HG02885 (cell line): ENCODE data around the gene ZBTB7C.
A peak's percentile ranks its signal among the peaks of the same experiment; 100 is the strongest.

Source experiments
- ATAC-seq: cut with Tn5 transposase; IDR thresholded peaks from one replicate; pipeline ENCODE4 v1.9.1; 2021; ENCODE audit warnings: mild to moderate bottlenecking; ENCODE audit not compliant: unreplicated experiment, poor library complexity

Gene ZBTB7C

GRCh38 chr18:48181857-48182256 lies 227.3 kb downstream of the ZBTB7C start:
- ATAC-seq: no peak

- no peak for ATAC-seq
Observed at GRCh38 chr18:48181087-48181823, 227.9 kb downstream of the ZBTB7C start.

DNA sequence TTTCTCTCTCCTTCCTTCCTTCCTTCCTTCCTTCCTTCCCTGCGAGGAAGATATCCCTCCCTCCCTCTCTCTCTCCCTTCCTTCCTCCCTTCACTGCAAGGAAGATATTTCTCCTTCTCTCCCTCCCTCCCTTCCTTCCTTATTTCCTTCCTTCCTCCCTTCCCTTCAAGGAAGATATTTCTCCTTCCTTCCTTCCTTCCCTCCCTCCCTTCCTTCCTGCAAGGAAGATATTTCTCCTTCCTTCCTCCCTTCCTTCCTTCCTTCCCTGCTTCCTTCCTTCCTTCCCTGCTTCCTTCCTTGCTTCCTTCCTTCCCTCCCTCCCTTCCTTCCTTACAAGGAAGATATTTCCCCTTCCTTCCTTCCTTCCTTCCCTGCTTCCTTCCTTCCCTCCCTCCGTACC lies 229.5 kb downstream of the ZBTB7C start:
- ATAC-seq: no peak

DNA sequence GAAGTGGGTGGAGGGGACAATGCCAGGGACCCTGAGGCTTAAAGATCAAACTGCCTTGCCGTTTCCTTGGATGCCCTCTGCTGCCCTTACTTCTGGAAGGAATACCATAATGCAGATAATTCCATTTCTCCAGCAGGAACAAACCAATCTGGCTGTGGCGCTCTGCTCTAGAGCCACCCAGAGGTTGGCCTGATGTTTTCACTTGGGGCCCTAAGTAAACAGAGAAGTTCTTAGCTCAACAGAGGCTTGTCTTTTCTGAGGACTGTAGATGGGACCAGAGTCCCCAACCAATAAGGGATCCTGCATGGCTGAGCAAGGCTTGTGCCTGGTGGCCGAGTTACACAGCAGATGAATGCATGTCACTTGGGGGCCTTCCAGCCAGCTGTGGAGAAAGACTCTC lies 230.2 kb downstream of the ZBTB7C start:
- ATAC-seq: no peak

- no peak for ATAC-seq
Observed at GRCh38 chr18:48176909-48177308, 232.3 kb downstream of the ZBTB7C start.

- ATAC-seq: no peak
Observed at GRCh38 chr18:48173557-48173956, 235.6 kb downstream of the ZBTB7C start.

DNA sequence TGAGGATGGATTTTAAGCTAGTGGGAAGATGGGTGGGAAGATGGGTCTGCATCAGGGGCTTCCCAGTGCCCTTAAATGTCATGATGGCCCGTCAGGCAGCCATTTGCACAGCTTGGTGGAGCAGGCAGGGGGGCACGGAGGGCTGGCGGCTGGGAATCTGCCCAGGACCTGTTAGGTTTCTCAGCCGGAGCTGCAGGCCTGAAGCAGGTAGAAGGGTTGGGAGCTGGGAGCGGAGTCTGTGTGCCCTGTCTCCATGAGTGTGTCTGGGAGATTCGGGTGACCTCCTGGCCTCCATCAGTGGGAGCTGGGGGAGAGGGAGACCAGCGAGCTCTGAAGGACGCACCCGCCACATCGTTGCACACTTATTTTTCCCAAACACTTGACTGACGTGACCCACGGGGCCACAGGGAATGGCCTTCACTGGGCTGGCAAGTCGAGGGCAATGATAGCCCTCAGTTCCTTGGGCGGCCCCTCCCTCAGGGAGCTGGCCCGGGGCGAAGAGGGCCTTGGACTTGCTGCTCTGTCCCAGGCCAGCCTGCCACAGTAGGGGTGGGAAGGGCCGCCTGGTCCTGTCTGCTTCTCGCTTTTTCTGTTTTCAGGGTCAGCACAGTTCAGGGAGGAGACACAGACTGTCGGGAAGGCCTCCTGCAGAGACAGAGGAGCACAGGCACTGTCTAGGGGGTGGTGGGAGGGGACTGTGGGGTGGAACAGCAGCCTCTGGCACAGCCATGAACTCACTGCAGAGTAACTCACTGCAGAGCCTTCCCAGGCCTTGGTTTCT lies 236.8 kb downstream of the ZBTB7C start:
- ATAC-seq: no peak

DNA sequence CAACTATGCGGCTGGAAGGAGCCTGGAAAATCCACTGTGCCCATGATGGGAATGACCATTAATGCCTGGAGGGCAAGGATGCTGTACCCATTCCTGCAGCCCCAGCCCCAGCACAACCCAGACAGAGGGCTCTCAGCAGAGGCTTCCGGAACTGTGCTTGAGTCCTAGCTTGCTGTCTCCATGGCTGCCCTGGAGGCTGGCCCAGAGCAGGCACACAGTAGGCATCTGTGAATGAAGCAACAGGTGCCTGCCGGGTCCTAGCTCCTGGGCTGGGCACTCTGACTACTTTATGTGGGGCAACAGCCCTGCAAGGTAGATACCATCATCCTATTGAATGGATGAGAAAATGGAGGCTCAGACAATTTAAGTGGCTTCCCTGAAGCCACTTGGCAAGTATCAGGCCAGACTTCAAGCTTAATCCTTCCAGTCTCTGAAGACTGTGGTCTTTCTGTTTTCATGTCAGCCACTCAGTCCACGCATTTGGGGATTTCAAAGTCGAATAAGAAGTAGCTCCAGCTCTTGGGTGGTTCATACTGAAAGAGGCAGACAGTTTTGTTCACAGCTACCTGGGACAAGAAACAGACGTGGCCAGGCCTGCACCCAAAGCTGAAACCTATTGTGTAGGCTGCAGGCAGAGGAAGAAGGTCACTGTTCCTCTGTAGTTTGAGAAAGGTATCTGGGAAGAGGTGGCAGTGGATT lies 237.5 kb downstream of the ZBTB7C start:
- ATAC-seq: no peak

- ATAC-seq: no peak
Observed at GRCh38 chr18:48170651-48171050, 238.5 kb downstream of the ZBTB7C start.

DNA sequence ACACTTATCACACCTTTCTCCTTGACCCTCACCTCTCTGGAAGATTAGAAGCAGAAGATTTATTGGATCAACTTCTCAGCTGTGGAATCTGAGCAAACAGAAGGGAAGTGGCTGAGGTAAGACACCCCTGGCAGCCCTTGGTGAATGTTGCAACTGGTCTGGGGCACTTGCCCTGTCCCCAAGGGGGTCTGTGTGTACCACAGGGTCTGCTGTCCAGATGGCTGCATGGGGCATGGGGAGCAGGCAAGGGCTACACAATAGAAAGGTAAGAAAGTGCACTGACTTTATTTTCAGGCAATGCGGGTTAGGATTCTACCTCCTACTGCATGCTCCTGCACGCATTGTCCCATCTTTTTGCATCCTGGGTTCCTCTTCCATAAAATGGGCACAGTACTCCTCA lies 240.3 kb downstream of the ZBTB7C start:
- no peak for ATAC-seq

DNA sequence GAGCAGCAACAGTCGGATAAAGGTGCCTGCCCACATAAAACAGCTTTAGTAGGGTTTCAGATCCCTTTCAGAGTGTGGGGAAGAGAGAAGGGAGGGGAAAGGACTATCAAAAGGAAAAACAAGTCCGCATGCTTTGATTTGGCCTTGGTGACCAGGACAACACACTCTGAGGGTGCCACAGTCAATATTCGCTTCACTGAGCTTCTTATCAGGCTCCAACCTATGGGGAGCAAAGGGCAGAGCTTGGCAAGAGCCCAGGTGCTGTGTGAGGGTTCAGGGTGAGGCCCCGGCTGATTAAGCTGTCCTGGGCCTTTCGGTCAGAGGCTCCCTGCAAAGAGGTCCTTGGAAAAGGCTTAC lies 241.3 kb downstream of the ZBTB7C start:
- no peak for ATAC-seq

DNA sequence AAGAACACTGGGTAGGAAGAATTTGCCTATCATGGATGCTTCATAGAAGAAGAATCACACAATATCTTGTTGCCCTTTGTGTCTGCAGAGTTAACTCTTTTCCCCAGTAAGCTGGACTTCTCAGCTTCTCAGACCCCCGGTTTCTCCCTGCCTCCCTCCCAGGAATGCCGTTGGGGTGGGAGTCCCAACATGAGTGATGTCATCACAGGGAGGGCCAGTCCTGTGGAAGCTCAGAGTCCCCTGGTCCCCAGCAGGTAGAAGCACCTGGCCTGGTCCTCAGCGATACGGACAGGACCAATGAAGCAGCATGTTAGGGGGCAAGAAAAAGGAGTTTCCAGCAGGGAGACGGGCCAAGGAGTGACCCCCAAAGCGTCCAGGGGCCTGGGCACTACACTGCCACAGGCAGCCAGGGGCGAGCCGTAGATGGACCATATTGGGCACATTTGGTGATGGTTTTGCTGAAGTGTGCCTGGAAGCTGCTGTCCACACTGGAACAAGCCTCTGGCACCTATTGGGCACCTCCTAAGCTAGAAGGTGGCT lies 242.8 kb downstream of the ZBTB7C start:
- no peak for ATAC-seq

- no peak for ATAC-seq
Observed at GRCh38 chr18:48165111-48165866, 243.9 kb downstream of the ZBTB7C start.

DNA sequence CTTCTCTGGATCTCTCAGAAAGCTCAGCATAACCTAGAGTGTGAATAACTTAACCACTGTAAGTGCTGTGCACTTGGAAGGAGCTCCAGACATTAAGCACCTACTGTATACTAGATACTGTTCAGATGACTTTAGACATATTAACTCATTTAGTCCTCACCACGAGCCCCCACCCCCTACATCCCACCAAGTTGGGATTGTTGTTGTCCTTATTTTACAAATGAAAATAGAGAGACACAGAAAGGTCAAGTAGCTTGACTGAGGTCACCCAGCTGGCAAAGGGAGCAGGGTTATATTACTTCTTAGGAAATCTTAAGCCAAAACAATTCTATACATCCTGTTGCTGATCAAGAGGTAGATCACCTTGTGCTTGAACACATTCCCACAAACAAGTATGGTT lies 244.5 kb downstream of the ZBTB7C start:
- no peak for ATAC-seq

DNA sequence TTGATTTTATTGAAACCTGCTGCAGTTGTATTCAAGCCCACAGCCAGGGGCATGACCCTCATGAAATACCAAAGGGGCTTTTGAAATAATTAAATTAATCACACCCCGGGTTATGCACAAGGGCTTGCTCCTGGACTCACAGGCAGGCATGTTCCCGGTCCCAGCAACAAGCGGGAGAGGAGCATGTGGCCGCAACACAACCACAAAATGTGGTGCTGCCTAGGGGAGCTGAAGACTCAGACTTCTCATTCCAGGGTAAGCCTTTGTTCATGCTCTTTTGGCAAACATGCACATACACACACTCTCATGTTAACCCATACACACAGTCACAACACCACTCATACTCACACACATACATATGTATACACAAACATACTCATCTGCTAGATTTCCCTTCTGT lies 245.1 kb downstream of the ZBTB7C start:
- no peak for ATAC-seq

DNA sequence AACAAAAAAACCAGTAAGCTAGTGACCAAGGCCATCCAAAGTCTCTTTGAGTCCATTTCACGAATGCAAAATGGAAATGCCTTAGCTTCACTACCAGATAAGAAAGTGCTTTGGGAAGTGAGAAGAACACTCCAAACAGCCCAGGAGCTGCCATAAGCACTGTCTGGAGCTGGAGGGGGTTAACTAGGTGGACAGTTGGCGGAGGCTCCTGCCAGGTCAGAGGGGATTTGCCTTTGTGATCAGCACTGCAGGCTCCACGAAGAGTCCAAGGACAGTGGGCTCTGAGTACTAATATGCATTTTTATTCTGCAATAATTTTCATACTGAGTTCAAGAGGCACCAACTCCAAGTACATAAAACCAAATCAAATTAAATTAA lies 245.5 kb downstream of the ZBTB7C start:
- ATAC-seq: no peak

DNA sequence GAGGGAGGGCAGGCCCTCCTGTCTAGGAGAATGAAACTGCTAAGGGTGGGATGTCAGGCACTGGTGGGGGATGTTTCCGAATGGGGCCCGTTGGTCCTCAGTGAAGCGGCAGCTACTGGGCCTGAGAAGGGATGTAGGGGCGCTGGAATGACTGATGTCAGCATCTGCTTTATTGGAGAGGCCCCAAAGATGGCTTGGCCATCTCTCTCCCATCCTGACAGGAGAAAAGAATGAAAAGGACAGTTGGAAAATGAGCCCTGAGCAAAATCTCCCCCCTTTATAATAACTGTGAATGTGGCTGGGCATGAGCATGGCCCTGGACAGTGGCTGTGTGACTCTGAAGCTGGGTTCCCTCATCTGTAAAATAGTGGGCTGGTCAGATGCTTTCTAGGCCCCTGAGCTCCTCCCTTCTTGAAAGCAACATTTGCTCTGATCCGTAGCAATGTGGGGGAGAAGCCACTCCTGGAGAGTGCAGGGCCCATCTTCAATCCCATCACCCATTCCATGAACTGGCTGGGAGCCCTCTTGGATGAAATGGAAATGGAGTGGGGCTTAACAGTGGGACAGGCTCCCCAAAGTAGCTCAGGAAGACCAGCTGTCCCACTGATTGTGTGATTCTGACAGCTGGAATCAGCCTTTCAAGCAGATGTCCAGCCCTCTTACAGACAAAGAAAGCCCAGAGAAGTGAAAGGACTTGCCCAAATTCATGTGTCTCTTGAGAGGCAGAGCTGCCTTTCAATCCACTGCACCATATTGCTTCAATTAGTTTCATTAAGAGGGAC lies 246.0 kb downstream of the ZBTB7C start:
- no peak for ATAC-seq

DNA sequence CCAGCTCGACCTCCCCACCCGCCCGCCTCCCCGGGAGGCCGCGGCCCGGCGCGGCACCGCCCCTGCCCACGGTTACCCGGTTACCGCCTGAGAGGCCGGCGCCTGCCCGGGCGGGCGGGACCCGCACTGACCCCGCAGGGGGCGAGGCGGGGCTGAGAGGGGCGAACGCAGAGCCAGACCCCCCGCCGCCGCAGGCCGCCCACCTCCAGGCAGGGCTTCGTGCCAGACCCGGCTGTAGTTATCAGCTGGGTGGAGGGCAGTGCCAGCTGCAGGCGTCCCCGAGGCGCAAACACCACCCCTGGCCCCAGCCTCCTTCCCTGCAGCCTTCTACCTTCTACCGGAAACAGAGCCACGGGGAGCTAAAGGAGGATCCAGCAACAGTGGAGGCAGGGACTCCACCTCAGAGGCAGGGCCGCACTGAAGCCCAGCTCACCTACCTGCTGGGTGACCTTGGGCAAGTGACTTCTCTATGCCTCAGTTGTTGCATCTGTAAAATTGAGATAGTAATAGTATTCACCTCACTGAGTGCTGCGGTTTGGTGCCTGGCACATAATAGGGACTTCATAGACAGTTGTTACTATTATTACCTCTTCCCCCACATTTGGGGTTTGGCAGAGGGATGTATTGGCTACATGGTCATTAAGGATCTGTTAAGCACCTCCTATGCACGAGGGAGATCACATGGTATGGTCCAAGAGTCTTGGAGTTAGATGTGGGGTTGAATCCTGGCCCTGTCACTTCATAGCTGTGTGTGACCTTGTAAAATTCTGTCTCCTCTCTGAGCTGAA lies 247.1 kb downstream of the ZBTB7C start:
- ATAC-seq: peak; percentile 47
